ENCODE measurements around the gene CD209. TPM values are rescaled to one million over a fixed set of nuclear protein-coding genes. Genes with fewer than 3 reads are reported as not detected.

Gene CD209
- total RNA-seq, 1 experiment from 2014 or later = not detected

DNA sequence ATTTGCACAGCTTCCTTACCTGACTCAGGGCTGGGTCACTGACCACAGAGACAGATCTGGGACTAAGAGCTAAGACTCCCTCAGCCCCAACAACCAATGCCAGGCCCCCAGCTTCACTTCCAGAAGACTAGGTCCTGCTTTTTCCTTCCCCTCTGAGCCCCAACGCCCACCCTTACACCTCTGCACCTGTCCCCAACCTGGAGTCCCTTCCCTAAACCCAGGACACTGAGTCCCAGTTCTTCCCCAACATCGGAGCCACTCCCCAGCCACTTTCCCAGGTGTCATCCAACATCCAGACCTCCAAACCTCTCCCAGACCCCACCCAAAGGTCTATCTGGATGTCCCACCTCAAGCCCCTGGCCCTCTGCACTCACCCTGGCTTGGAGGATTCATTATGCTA, 48.3 kb downstream of the CD209 start:
- no peaks in the 10 kb centered on the region for H3K9me3 ChIP-seq (ENCODE audit: low read depth, low read length, poor library complexity, severe bottlenecking)
- TF ChIP-seq, protein P1, sequence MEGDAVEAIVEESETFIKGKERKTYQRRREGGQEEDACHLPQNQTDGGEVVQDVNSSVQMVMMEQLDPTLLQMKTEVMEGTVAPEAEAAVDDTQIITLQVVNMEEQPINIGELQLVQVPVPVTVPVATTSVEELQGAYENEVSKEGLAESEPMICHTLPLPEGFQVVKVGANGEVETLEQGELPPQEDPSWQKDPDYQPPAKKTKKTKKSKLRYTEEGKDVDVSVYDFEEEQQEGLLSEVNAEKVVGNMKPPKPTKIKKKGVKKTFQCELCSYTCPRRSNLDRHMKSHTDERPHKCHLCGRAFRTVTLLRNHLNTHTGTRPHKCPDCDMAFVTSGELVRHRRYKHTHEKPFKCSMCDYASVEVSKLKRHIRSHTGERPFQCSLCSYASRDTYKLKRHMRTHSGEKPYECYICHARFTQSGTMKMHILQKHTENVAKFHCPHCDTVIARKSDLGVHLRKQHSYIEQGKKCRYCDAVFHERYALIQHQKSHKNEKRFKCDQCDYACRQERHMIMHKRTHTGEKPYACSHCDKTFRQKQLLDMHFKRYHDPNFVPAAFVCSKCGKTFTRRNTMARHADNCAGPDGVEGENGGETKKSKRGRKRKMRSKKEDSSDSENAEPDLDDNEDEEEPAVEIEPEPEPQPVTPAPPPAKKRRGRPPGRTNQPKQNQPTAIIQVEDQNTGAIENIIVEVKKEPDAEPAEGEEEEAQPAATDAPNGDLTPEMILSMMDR (conservative IDR thresholded peaks at IDR 0.05; ENCODE audit: low read depth, low read length) = no peak
- TF ChIP-seq EZH2 (IDR thresholded peaks at IDR 0.05; ENCODE audit: borderline replicate concordance, low read depth, low read length, poor library complexity, severe bottlenecking) = no peak
- H3K4me3 ChIP-seq (ENCODE audit: low read depth, low read length, poor library complexity, severe bottlenecking) = no peak overlapping the region
- peaks cover 9% of the 10 kb centered on the region for H3K27me3 ChIP-seq (replicated peaks; ENCODE audit: insufficient read depth, low read depth, low read length, poor library complexity)
- intact Hi-C loops (cut with micrococcal nuclease; ENCODE audit: unreplicated experiment) = no loop called here
- ChIA-PET POLR2A (ENCODE audit: low non-redundant PET) (no interaction called here), CTCF (no interaction called here)
- no peak overlapping the region for H3K27ac ChIP-seq (ENCODE audit: low read depth, low read length, poor library complexity, severe bottlenecking)
- H3K4me1 ChIP-seq (ENCODE audit: insufficient read depth, low read length, poor library complexity, severe bottlenecking) = no peaks in the 10 kb centered on the region
- no peak for DNase-seq (ENCODE audit: low spot score)
- no TSS peak for BruUV-seq (replicated peaks)
- H3K36me3 ChIP-seq (ENCODE audit: insufficient read depth, low read length, poor library complexity, severe bottlenecking) = no peaks in the 10 kb centered on the region

DNA sequence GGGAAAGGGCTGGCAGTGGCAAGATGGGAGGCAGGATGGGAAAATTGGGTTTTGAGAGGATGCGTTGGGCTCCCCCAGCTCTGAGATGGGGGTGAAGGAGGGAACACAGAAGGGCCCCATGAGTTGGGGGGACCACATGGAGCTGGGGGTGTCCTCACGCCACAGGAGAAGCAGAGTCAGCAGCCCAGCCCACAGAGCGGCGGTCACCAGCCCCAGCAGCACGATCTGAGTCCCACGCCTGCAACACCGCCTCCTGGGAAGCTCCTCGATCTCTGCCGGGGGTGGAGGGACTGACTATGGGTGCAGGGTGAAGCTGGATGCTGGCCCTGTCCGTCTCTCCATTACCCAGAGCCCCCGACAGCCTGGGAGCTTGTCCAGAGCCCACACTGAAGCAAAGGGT, 48.8 kb downstream of the CD209 start:
- H3K27ac ChIP-seq (ENCODE audit: low read depth, low read length, poor library complexity, severe bottlenecking) = no peak overlapping the region
- ChIA-PET POLR2A (ENCODE audit: low non-redundant PET) (no interaction called here), CTCF (interaction anchor here (3.1 kb wide), 1 partner anchor 18 kb away, joined by 10 read pairs; the partner anchor contains the start of gene TRAPPC5)
- intact Hi-C loops (cut with micrococcal nuclease; ENCODE audit: unreplicated experiment) = no loop called here
- H3K9me3 ChIP-seq (ENCODE audit: low read depth, low read length, poor library complexity, severe bottlenecking) = no peaks in the 10 kb centered on the region
- no peaks in the 10 kb centered on the region for H3K36me3 ChIP-seq (ENCODE audit: insufficient read depth, low read length, poor library complexity, severe bottlenecking)
- TF ChIP-seq, protein P1 (conservative IDR thresholded peaks at IDR 0.05; ENCODE audit: low read depth, low read length) = no peak
- no peak for TF ChIP-seq EZH2 (IDR thresholded peaks at IDR 0.05; ENCODE audit: borderline replicate concordance, low read depth, low read length, poor library complexity, severe bottlenecking)
- H3K4me1 ChIP-seq (ENCODE audit: insufficient read depth, low read length, poor library complexity, severe bottlenecking) = no peaks in the 10 kb centered on the region
- H3K4me3 ChIP-seq (ENCODE audit: low read depth, low read length, poor library complexity, severe bottlenecking) = no peak overlapping the region
- H3K27me3 ChIP-seq (replicated peaks; ENCODE audit: insufficient read depth, low read depth, low read length, poor library complexity) = peaks cover 9% of the 10 kb centered on the region
- DNase-seq (ENCODE audit: low spot score) = no peak
- BruUV-seq (replicated peaks) = no TSS peak

DNA sequence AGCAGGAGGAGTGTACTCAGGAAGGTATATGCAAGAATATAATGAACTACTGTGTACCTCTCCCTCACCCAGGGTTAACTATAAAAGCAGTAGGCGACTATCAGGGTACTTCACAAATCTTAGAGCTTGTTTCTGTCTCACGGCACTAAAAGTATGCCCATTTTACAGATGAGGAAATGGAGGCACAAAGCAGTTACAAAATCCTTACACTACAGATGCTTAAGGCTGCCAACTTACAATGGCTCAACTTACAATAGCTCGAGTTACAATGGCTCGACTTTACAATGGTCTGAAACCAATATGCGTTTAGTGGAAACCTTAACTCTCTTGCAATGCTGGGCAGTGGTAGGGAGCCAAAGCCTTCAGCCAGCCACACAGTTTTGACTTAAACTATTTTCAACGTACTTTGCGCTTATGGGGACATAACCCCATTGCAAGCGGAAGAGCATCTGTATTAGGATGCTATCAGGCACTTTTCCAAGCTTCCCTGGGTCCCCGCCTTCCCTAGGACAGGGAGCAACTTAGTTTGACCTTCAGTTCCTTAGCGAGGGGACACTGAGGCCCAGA, 49.5 kb downstream of the CD209 start:
- CTCF ChIA-PET = interaction anchor here (3.1 kb wide), 1 partner anchor 17 kb away, joined by 10 read pairs; the partner anchor contains the start of gene TRAPPC5

More for the DNA sequence above, 49.5 kb downstream of the CD209 start:
- peaks cover 9% of the 10 kb centered on the region for H3K27me3 ChIP-seq (replicated peaks; ENCODE audit: insufficient read depth, low read depth, low read length, poor library complexity)
- BruUV-seq (replicated peaks) = no TSS peak
- DNase-seq (ENCODE audit: low spot score) = no peak
- TF ChIP-seq, protein P1 (conservative IDR thresholded peaks at IDR 0.05; ENCODE audit: low read depth, low read length) = no peak
- no peak for TF ChIP-seq EZH2 (IDR thresholded peaks at IDR 0.05; ENCODE audit: borderline replicate concordance, low read depth, low read length, poor library complexity, severe bottlenecking)
- H3K4me3 ChIP-seq (ENCODE audit: low read depth, low read length, poor library complexity, severe bottlenecking) = no peak overlapping the region
- intact Hi-C loops (cut with micrococcal nuclease; ENCODE audit: unreplicated experiment) = no loop called here
- no peaks in the 10 kb centered on the region for H3K9me3 ChIP-seq (ENCODE audit: low read depth, low read length, poor library complexity, severe bottlenecking)
- H3K4me1 ChIP-seq (ENCODE audit: insufficient read depth, low read length, poor library complexity, severe bottlenecking) = no peaks in the 10 kb centered on the region
- H3K27ac ChIP-seq (ENCODE audit: low read depth, low read length, poor library complexity, severe bottlenecking) = no peak overlapping the region
- POLR2A ChIA-PET (ENCODE audit: low non-redundant PET) = no interaction called here
- no peaks in the 10 kb centered on the region for H3K36me3 ChIP-seq (ENCODE audit: insufficient read depth, low read length, poor library complexity, severe bottlenecking)

All from A673 (cell line).